GM21717 (cell line): Measurements from ENCODE around the gene LRIF1.
"Not testable (repeated sequence)": the region's sequence is repeated elsewhere in the genome, so short reads cannot be mapped to it uniquely, and the experiment has no call there.

Experiments
- ATAC-seq: cut with Tn5 transposase; IDR thresholded peaks from one replicate; pipeline ENCODE4 v1.9.1; 2021; ENCODE audit warnings: mild to moderate bottlenecking, moderate library complexity; ENCODE audit not compliant: unreplicated experiment

LRIF1 gene

GRCh38 chr1:110951161-110951560 lies 12.6 kb downstream of the LRIF1 start:
- ATAC-seq, result no peak

GRCh38 chr1:110948038-110948810 lies 15.5 kb downstream of the LRIF1 start:
- no peak for ATAC-seq

GRCh38 chr1:110945626-110946025 lies 18.1 kb downstream of the LRIF1 start:
- ATAC-seq, result no peak

GRCh38 chr1:110944806-110945205 lies 18.9 kb downstream of the LRIF1 start:
- ATAC-seq, result no peak

- no peak for ATAC-seq
Observed at GRCh38 chr1:110936567-110936966, 27.2 kb downstream of the LRIF1 start.

GRCh38 chr1:110931097-110931496 lies 32.6 kb downstream of the LRIF1 start:
- not testable (repeated sequence) for ATAC-seq

GRCh38 chr1:110928904-110929303 lies 34.8 kb downstream of the LRIF1 start:
- ATAC-seq, result no peak

- ATAC-seq, result no peak
Observed at GRCh38 chr1:110928191-110928590, 35.5 kb downstream of the LRIF1 start.

GRCh38 chr1:110927484-110928075 lies 36.1 kb downstream of the LRIF1 start:
- ATAC-seq, result no peak

GRCh38 chr1:110921953-110922352 lies 41.8 kb downstream of the LRIF1 start:
- no peak for ATAC-seq

GRCh38 chr1:110918016-110918415 lies 45.7 kb downstream of the LRIF1 start:
- ATAC-seq, result no peak

GRCh38 chr1:110916669-110917306 lies 46.9 kb downstream of the LRIF1 start:
- no peak for ATAC-seq

- no peak for ATAC-seq
Observed at GRCh38 chr1:110916274-110916668, 47.5 kb downstream of the LRIF1 start.

- ATAC-seq, result no peak
Observed at GRCh38 chr1:110915804-110916203, 47.9 kb downstream of the LRIF1 start.

- ATAC-seq, result no peak
Observed at GRCh38 chr1:110914676-110915075, 49.0 kb downstream of the LRIF1 start.

- no peak for ATAC-seq
Observed at GRCh38 chr1:110912784-110913183, 50.9 kb downstream of the LRIF1 start.

- no peak for ATAC-seq
Observed at GRCh38 chr1:110903853-110904500, 59.7 kb downstream of the LRIF1 start.

- no peak for ATAC-seq
Observed at GRCh38 chr1:110902820-110903463, 60.8 kb downstream of the LRIF1 start.

- ATAC-seq, result no peak
Observed at GRCh38 chr1:110899458-110899843, 64.3 kb downstream of the LRIF1 start.

GRCh38 chr1:110898734-110899457 lies 64.8 kb downstream of the LRIF1 start:
- ATAC-seq, result no peak
